Epithelial cell of proximal tubule (primary cell): ENCODE results near the gene DUSP23. TPM values are rescaled to one million over a fixed set of nuclear protein-coding genes. Genes with fewer than 3 reads are reported as not detected.

Experiments used
- DNase-seq: peaks from one replicate; pipeline ENCODE4 v3.0.0-alpha.2; 2011; ENCODE audit warnings: low read depth
- H3K4me3 ChIP-seq: 2 replicates; pipeline ENCODE4 v1.5.1; 2011; ENCODE audit warnings: low read depth, mild to moderate bottlenecking, low read length
- CTCF ChIP-seq: conservative IDR thresholded peaks from 2 replicates; pipeline ENCODE4 v1.5.1; 2012; ENCODE audit warnings: low read depth, mild to moderate bottlenecking, low read length
- total RNA-seq: library from RNA; depleted of rRNA; stranded (reverse); fragments of >200 nt; gene quantifications from 2 replicates; pipeline ENCODE4 v1.2.3, GENCODE V29; 2015

Gene DUSP23
- 54.5 and 83.5 TPM in 2 replicates for total RNA-seq

GRCh38 chr1:159780583-159781582, at the start of gene DUSP23:
Gene DUSP23, plus strand, starts transcription at chr1:159780962. Its CDS starts 139 bp downstream, at chr1:159781101.
- H3K4me3 ChIP-seq, result peak within 1 kb of the TSS; percentile 85
- TF ChIP-seq CTCF, result peak; percentile 91
- DNase-seq, result peak; percentile 88

GRCh38 chr1:159737238-159737916, 43.4 kb upstream of the DUSP23 start:
- H3K4me3 ChIP-seq, result no peak overlapping the region
- no peak for TF ChIP-seq CTCF
- no peak for DNase-seq

GRCh38 chr1:159743651-159744410, 36.9 kb upstream of the DUSP23 start:
- no peak for TF ChIP-seq CTCF
- DNase-seq, result no peak
- no peak overlapping the region for H3K4me3 ChIP-seq

- no peak for TF ChIP-seq CTCF
- DNase-seq, result no peak
These were observed 34.1 kb upstream of the DUSP23 start for GRCh38 chr1:159746666-159747065.

GRCh38 chr1:159748370-159748769, 32.4 kb upstream of the DUSP23 start:
- TF ChIP-seq CTCF, result no peak
- no peak for DNase-seq
- H3K4me3 ChIP-seq, result no peak overlapping the region

More at GRCh38 chr1:159746666-159747065, 34.1 kb upstream of the DUSP23 start:
- no peak overlapping the region for H3K4me3 ChIP-seq

GRCh38 chr1:159749630-159750029, 31.1 kb upstream of the DUSP23 start:
- no peak for TF ChIP-seq CTCF
- H3K4me3 ChIP-seq, result no peak overlapping the region
- no peak for DNase-seq
